Activated CD4-positive, alpha-beta T cell treated with anti-CD3 and anti-CD28 coated beads for 48 hours (primary cell): ENCODE data around the gene TMEM135.

Source experiments
- DNase-seq: peaks from one replicate; pipeline ENCODE4 v3.0.0-alpha.2; 2020

The TMEM135 gene

GRCh38 chr11:87317441-87317840, 279.7 kb downstream of the TMEM135 start:
- DNase-seq: no peak

- no peak for DNase-seq
Observed at GRCh38 chr11:87320123-87320522, 282.4 kb downstream of the TMEM135 start.

DNA sequence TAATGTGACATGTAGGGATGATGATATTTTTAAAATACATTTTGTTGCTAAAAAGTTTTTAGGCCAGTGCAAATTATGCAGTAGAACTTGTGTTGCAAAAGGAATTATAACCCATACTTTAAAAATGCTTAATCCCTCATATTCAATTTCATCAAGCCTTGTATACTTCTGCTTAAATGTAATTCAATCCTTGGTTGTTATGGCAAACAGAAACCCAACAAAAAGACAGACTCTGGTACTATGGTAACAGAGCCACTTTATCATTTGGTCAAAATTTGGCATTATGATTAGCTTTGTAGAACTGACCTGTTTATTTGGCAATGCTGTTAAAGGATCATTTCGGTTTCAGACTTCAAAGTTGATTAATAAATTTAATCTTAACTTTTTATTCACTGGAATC, 284.8 kb downstream of the TMEM135 start:
- no peak for DNase-seq

- DNase-seq: no peak
Observed at GRCh38 chr11:87323899-87324298, 286.2 kb downstream of the TMEM135 start.

DNA sequence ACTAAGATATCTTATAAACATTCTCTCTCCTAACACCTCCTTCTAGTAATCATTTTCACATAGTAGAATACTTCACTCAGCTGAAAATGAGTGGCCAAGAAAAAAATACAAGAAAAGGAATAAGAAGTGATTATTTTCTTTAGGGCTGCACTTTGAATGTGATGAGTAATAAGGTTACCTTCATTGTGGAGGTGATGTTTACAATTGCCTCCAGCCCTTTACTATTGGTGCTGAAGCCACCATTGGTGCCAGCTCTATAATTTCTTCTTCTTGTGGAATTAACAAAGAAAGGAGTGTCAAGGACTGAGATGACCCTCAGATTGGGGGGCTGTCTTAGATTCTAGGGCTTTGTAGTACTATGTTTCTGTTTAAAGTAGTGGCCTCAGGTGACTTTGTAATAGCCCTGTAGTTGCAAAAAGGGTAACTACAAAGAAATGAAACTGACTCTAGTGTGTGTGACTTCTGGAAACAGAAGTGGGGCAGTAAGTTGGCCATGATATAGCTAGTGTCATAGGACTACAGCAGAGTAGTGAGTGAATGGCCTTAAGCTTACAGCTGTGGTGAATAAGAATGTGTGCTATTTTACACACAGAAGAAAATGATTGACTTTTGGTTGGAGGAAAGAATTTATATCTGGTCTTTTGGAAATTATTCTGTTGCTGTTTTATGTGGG, 287.2 kb downstream of the TMEM135 start:
- no peak for DNase-seq

GRCh38 chr11:87325490-87325872, 287.7 kb downstream of the TMEM135 start:
- DNase-seq: no peak

DNA sequence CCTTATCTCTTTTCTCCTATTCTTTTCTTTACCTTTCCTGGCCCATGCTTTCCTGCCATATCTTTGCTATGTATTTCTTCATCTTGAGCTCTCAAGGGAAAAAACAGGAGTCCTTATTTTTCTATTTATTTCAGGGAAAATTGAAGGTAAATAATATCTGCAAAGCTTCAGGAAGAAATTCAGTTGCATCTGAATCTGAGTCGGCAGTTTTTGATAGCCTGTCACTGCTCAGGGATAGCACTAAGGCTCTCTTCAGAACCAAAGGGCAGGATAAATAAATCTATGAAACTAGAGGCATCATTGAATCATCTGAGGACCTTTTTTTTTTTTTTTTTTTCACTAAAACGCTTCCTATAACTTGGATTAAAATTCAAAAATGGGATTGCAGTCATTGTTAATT, 288.9 kb downstream of the TMEM135 start:
- DNase-seq: no peak

- DNase-seq: no peak
Observed at GRCh38 chr11:87329172-87329571, 291.4 kb downstream of the TMEM135 start.

GRCh38 chr11:87330187-87330601, 292.5 kb downstream of the TMEM135 start:
- no peak for DNase-seq

- no peak for DNase-seq
Observed at GRCh38 chr11:87331273-87331672, 293.5 kb downstream of the TMEM135 start.

DNA sequence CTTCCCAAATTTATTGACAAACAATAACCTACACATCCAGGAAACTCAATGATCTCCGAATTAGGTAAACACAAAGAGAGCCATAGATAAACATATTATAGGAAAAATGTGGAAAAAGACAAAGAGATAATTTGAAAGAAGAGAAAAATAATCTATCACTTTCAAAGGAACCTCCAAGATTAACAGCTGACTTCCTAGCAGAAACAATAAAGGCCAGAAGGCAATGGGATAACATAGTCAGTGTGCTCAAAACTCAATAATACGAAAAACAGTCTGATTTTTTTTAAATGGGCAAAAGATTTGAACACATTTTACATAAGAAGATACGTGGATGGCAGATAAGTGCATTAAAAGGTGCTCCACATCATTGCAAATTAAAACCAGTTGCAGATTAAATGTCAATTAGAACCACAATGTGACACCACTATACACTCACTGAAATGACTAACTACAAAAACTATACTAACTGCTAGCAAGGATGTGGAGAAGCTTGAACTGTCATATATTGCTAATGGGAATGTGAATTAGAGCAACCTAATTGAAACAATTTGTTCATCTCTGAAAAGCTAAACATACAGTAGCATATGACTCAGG, 300.4 kb downstream of the TMEM135 start:
- DNase-seq: no peak

- DNase-seq: no peak
Observed at GRCh38 chr11:87339416-87339815, 301.7 kb downstream of the TMEM135 start.

DNA sequence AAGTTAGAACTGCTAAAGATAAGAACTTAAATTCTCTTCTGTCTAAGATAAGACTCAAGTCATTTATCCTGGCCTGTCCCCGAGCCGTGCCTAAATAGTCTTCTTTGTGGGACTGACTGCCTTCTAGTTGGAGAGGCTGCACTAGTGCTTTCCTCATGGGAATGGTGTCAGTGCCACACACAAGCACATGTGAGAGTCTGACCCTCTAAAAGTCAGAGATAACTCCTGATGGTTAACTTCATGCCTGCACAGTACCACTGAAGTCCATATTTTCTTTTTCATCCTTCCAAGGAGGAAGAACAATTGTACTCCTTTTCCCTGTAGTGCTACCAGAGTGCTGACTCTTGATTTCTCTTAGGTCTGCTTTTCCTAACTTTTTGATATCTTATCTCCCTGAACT, 309.7 kb downstream of the TMEM135 start:
- DNase-seq: no peak

- DNase-seq: no peak
Observed at GRCh38 chr11:87347854-87348253, 310.1 kb downstream of the TMEM135 start.

DNA sequence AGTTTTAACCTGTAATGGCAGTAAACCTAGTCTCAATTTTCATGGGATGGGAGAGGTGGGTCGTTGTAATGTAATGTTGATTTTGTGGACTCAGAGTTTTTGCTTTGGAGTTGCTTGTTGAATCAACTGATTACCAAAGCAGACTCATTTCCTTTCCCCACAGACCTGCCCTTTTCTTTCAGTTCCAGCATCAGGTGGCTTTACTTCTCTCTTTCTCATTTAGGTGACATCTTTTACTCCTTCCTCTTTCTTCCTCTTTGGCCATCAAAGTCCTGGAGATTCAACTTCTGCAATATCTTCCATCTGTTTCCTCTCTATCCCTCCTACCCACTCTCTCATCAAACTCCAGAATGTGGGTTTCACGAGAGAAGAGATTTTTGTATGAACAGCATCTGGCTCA, 313.9 kb downstream of the TMEM135 start:
- no peak for DNase-seq

DNA sequence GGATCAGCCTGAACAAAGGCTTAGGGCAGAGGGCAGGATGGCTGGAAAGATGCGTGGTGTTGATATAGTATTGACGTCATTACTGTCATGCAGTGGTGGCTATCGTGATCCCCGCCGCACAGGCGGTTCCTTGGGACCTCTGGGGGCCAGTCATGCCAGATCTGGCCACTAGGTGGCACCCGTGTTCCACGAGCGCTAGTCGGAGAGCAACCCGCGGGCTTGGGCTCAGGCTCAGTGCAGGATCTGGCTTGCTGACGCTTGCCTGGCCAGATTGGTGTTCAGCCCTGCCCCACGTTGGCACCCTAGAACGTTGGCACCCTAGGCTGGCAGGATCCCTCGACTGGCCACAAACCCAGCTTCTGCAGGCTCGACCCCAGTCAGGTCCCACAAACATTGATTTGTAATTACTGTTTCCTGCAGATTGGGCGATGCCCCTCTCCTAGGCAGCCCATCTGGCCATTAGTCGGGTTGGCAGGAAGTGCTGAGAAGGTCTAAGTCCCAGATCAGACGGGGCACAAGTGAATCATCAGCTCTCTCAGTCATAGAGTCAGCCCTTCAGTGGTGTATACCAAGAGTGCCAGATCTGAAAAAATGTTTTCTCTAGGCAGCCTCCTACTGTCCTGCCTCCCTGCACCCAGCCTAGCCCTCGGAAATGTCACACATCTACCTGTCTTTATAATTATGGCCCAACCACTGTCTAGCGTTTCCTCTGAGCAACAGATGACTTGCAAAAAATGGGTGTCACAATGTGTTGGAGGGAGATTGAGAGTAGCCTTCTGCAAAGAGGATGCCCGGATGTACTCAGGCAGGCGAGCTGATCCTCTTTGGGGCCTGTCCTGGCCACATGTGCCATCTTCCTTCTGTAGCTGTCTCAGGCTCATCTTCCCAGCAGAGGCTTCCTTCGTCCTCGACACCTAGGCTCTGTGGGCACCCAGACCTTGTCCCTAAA, 315.3 kb downstream of the TMEM135 start:
- peak; percentile 93 for DNase-seq

DNA sequence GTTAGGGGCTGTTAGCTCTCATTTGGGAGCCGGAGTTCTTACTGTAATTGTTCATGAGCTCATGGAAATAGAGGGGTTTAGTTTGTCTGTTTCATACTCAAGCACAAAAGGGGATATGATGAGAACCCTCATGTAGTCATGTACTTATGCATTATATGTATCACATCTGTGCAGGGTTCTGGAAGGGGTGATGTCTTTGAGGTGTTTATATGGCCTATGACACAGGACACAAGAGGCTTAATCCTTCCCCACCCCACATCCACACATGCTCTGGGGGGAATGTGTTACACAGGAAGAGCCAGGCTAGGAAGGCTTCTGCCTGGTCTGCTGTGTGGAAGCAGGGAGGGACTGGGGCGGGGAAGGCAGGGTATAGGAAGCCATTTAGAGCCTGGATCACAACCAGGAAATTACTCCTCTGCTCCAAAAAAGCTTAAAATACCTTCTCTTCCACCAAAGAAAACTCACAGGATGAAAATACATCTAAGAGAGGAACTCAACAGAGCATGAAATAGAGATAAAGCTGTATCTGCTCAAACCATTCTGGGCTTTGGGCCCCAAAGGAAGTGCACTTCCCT, 316.1 kb downstream of the TMEM135 start:
- no peak for DNase-seq

- DNase-seq: no peak
Observed at GRCh38 chr11:87355596-87355995, 317.9 kb downstream of the TMEM135 start.

DNA sequence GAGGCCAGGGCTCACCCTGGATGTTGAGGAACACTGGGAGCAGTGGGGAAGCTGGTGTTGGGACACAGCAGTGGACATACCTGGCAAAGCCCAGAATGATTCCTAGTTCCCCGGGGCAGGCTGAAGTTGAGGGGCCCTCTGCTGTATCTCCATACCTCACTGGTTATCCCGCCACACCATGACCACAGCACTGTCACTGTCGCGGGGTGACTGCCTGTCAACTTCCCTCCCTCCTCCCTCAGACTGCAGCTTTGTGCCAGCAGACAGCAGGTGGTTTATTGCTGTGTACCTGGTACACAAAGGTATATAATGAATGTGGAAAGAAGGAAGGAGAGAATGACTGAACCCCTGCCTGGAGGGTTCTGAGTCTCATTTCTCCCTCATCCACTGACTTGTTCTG, 318.7 kb downstream of the TMEM135 start:
- no peak for DNase-seq

DNA sequence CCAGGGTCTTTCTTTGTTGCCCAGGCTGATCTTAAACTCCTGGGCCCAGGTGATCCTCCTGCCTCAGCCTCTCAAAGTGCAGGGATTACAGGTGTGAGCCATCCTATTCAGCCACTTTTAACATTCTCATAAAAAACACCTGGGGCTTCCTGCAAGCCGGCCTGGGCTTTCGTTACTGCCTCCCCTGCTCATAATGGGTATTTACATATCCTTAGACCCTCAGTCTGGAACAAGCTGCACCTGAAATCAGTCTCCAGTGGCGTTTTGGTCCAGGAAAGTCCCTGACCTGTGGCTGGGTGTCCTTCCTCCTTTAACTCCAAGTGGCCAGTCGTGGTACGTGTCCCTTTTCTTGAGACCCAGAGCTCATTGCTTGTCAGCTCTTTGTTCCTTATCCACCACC, 320.7 kb downstream of the TMEM135 start:
- no peak for DNase-seq

DNA sequence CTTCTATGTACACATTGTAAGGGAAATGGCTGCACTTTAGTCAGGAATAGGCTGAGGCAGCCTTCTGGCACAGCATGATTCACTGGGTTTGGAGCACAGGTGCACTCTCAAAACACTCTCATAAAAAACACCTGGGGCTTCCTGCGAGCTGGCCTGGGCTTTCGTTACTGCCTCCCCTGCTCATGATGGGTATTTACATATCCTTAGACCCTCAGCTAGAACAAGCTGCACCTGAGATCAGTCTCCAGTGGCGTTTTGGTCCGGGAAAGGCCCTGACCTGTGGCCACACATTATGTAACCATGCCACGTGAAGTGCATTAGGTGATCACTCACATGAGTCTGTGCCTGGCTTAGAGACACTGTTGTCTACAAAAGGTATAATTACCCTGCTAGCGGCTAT, 321.7 kb downstream of the TMEM135 start:
- DNase-seq: no peak

DNA sequence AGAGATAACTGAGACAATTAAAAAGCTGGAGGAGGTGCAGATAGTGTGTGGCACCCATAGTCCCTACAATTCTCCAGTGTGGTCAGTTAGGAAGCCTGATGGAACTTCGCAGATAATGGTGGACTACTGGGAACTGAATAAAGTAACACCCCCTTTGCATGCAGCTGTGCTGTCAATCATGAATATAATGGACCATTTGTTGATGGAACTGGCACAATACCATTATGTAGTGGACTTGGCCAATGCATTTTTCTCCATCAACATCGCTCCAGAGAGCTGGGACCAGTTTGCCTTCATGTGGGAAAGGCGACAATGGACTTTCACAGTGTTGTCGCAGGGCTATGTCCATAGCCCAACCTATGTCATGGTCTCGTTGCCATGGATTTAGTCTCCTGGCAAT, 324.2 kb downstream of the TMEM135 start:
- DNase-seq: no peak

DNA sequence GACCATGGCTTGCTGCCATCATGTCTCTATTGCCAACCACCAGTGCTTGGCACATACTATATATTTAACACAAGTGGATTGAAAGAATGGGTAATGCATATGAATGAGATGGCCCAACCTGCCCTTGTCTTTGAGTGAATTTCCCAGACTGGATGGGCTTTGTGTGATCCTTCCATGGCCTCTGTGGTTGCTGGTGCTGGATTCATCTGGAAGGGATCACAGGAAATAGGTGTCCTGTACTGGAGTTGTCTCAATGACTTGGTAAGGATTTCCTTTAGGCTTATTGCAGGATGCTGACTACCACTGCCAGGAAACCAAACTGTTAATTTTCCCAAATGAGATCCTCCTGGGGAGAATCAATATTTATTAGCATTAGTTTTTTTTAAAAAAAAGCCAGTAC, 328.6 kb downstream of the TMEM135 start:
- no peak for DNase-seq
